ENCODE measurements around the gene GDI1.

GDI1 gene

GRCh38 chrX:154484255-154485149 is 47.5 kb downstream of the GDI1 start:
- no peak for DNase-seq

- DNase-seq, result no peak
Observed at GRCh38 chrX:154485150-154486051, 48.4 kb downstream of the GDI1 start.

GRCh38 chrX:154486052-154486395 is 49.1 kb downstream of the GDI1 start:
- DNase-seq, result no peak

- peak; percentile 24 to 32 for DNase-seq
Observed at GRCh38 chrX:154486396-154487207, 49.6 kb downstream of the GDI1 start, which contains the start of gene UBL4A. UBL4A (minus strand) TSS chrX:154486615; CDS start chrX:154486584, 31 bp downstream.

- no peak for DNase-seq
Observed at GRCh38 chrX:154487518-154488290, 50.8 kb downstream of the GDI1 start.

- DNase-seq, result no peak
Observed at GRCh38 chrX:154488336-154489075, 51.6 kb downstream of the GDI1 start.

- DNase-seq, result no peak
Observed at GRCh38 chrX:154489182-154489581, 52.2 kb downstream of the GDI1 start.

- DNase-seq, result no peak
Observed at GRCh38 chrX:154490021-154490413, 53.1 kb downstream of the GDI1 start.

GRCh38 chrX:154490414-154491083 is 53.6 kb downstream of the GDI1 start, which contains the start of gene SLC10A3:
SLC10A3 (minus strand) TSS chrX:154490629; CDS start chrX:154488940, 1,689 bp downstream.
- peak; percentile 86 to 91 for DNase-seq
